NCI-H1092 (cell line): ENCODE data around the gene COLQ.
"Not testable (repeated sequence)": the region's sequence is repeated elsewhere in the genome, so short reads cannot be mapped to it uniquely, and the experiment has no call there.

Source experiments
- DNase-seq: peaks from one replicate; lab custom pipeline; 2025; lab: John Stamatoyannopoulos, UW

Gene COLQ

DNA sequence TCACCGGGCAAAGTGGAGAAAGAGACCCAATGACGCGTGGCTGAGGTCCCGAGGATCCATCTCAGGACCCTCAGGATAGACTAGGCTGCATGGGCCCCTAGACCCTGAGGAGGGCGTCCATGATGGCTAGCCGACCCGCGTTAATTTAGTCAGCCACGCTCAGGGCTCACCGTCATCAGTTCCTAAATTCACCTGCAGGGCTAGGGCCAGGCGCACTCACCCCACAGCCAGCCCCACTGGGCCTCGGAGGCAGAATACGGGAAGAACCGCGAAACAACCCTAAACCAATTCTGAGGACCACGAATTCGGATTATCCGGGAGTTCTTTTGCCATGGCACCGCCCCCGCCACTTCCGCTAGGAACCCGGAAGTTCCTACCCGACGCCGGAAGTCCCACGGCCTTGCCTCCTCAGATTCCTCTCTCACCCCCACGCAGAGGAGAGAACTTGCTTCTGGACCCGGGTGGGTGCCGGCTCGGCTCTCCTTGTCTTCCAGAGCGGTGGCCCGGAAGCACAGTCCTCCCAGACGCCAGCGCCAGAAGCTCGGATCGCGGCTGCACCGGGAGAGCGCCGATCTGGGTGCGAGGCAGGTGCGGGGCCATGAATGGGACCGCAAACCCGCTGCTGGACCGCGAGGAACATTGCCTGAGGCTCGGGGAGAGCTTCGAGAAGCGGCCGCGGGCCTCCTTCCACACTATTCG lies 94.2 kb downstream of the COLQ start, which contains the start of the genes EAF1 and METTL6:
TSS of gene EAF1 (plus strand) at position 417 of the 699 bp plus-strand sequence. CDS start at position 599, 182 bp downstream.
TSS of gene METTL6 (minus strand) at position 363 of the 699 bp plus-strand sequence. CDS start 1,033 bp downstream, outside the sequence.
- DNase-seq, result peak; percentile 80

DNA sequence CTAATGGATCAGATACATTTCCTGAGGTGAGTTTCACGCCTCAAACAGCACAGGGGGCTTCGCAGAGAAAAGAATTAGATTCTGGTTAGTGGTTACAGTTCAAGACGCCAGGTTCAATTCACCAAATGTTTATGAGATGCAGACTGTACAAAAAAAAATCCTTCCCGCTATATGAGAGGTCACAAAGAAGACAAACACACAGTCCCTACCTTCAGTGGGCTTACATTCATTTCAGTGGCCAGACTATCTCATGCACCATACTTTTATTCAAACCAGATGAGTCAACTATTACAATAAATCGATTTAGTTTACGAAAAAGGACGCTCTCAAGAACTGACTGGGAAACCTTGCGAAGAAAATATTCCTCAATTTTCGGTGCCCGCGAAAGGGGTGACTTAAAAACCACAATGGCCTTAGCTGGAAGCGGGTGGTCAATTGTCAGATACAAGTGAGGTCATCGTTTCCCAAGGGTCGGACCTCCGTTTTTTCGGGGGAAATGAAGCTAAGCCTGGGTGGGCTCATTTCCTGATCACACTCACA lies 94.9 kb downstream of the COLQ start:
- DNase-seq, result no peak

DNA sequence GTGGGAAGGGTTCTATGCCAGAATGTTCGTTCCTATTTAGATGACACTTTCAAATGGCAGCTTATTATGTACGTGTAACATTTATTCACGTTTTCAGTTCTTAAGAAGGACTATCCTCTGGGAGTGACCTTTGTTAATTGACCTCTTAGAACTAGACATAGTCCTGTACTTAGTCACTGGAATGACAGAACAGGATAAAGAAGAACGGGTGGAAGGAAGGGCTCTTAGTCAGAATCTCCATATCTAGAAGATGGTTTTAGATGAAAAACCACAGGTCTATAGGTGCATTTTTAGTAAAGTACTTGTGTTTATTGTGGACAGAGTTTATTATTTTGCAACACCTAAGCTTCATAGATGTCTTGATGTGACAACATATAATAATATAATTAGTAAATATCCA lies 100.6 kb downstream of the COLQ start:
- DNase-seq, result no peak

DNA sequence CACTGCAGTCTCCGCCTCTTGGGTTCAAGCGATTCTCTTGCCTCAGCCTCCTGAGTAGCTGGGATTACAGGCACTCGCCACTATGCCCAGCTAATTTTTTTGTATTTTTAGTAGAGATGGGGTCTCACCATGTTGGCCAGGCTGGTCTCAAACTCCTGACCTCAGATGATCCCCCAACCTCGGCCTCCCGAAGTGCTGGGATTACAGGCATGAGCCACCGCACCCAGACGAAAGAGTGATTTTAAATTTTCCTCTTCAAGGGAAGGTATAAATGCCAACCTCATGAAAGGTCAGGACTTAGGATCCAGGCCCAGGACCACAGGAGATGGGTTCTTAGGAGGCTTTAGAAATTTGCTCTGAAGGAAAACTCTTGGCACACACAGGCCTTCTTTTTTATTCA lies 110.5 kb downstream of the COLQ start:
- DNase-seq, result not testable (repeated sequence)

DNA sequence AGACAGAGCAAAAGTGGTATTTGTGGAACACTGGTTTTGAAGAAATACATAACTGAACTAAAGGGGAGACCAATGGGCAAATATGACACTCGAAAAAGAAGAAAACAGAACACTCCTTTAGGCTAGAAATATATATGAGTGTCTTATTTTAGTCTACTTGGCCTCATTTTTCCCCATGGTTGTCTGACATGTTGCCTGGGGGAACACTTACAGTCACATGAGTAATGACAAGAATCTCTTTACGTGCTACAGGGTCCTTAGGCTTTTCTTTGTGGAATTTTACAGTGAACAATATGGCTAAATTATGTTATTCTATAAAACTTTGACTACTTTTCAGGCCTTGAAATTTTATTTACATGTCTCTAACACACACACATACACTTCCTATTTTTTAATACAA lies 111.7 kb downstream of the COLQ start:
- DNase-seq, result no peak

GRCh38 chr3:15409239-15409638 lies 112.3 kb downstream of the COLQ start:
- no peak for DNase-seq

DNA sequence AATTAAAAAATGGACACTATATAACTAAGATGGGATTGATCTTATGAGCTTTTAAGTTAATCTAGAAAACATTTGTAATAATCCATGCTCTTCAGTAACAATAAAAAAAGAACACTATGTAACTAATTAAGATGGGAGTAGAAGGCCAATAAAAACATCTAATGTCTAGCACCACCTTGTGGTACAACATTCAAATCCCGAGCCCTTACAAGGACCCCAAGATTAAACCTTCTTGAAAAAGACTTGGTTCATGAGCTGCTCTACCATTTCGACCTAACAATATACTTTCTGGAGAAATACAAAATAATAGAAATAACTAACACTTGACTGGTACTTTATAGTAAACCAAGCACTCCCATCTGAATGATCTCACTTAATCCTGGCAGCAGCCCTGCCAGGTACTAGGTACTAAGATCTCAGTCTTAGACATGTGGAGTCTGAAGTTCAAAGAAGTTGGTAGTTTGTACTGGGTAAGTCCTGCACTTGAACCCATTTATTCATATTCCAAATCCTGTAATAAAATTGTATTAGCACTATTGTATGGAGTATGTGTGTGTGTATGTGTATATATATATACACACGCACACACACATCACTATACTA lies 116.0 kb downstream of the COLQ start:
- DNase-seq, result peak; percentile 34

DNA sequence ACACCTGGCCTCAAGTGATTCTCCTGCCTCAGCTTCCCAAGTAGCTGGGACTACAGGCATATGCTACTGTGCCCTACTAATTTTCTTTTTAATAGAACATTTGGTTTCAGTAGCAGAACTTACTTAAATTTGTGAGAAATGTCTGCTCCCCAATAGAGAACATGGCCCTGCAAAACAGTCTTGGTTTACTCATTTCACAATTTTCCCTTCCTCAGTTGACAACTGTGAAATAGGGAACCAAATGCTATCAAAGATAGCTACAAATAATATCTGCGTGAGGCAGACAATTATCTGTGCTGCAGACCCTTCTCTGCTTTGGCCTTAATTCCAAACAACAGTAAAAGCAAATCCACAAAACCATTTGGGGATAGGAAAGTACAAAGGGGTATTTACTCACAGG lies 116.7 kb downstream of the COLQ start:
- no peak for DNase-seq

DNA sequence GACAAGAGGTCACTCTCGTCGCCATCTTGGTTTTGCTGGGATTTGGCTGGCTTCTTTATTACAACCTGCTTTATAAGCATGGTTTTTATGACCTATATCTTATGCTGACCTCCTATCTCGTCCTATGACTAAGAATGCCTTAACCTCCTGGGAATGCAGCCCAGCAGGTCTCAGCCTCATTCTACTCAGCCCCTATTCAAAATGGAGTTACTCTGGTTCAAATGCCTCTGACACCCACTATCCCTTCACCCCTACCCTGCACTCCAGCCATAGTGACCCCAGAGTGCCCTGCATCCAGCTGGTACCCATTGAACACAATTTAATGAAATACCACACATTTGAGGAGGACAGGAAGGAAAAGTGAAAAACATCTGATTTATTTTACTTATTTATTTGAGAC lies 117.5 kb downstream of the COLQ start:
- no peak for DNase-seq

GRCh38 chr3:15403495-15403894 lies 118.0 kb downstream of the COLQ start:
- no peak for DNase-seq

- no peak for DNase-seq
Observed at GRCh38 chr3:15401936-15402335, 119.6 kb downstream of the COLQ start.
